ENCODE results near the gene HPD. TPM values are rescaled to one million over a fixed set of nuclear protein-coding genes. Genes with fewer than 3 reads are reported as not detected.

Gene HPD
- total RNA-seq, 1 donor from 2014 or later, result not detected

- DNase-seq (ENCODE audit: low read depth in 2 of 2), result peak in 1 of 2 donors; percentile 72
Measured at GRCh38 chr12:121811434-121812319, 47.0 kb downstream of the HPD start.

- DNase-seq (ENCODE audit: low read depth in 2 of 2), result no peak
Measured at GRCh38 chr12:121810833-121811433, 47.7 kb downstream of the HPD start.

- DNase-seq (ENCODE audit: low read depth in 2 of 2), result no peak
Measured at GRCh38 chr12:121810234-121810817, 48.3 kb downstream of the HPD start.

GRCh38 chr12:121809712-121810116, 48.9 kb downstream of the HPD start:
- DNase-seq (ENCODE audit: low read depth in 2 of 2), result no peak

DNA sequence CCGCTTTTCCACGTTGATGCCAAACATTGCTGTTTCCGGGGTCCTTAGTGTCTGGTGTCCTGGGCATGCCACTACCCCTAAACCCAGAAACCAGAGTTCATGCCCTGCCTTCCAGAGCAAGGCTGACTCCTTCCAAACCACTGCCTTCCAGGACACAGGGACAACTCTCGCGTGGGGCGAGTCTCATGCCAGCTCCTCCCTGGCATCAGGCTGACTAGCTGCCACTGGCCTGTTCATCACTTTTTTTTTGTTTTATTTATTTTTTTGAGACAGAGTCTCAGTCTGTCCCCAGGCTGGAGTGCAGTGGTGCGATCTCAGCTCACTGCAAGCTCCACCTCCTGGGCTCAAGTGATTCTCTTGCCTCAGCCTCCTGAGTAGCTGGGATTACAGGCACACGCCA, 50.0 kb downstream of the HPD start:
- DNase-seq (ENCODE audit: low read depth in 2 of 2), result no peak

DNA sequence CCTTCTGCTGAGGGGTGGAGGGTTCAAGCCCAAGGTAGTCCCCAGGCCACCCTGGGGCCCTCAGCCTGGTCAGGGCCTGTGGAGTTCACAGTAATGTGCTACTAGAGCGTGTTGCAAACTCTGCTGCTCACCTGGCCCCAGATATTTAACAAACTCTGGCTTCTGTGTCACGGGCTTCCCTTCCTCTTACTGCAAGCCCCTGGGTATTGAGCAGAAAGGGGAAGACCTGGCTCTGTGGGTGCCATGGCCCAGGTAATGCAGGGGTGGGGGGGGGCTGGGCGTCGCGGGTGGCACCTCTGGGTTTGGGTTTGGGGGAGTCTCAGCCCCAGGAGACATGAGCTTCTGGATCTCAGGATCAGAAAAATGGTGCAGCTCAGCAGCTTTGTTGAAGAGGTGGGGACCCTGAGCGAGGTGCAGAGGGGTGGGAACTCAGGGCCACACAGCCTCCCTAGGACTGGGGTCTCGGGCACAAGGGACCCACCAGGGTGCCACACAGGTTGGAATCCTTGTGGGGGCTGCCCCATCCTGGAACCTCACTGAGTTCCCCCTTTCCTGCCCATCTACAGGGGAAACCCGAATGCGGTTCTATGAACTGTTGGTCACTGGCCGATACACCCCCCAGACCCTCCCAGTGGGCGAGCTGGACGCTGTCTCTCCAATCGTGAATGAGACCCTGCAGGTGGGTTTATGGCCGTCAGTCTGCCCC, 50.9 kb downstream of the HPD start:
- DNase-seq (ENCODE audit: low read depth in 2 of 2), result no peak

- no peak for DNase-seq (ENCODE audit: low read depth in 2 of 2)
Measured at GRCh38 chr12:121806546-121807423, 51.9 kb downstream of the HPD start.

GRCh38 chr12:121806009-121806545, 52.6 kb downstream of the HPD start:
- DNase-seq (ENCODE audit: low read depth in 2 of 2), result no peak

DNA sequence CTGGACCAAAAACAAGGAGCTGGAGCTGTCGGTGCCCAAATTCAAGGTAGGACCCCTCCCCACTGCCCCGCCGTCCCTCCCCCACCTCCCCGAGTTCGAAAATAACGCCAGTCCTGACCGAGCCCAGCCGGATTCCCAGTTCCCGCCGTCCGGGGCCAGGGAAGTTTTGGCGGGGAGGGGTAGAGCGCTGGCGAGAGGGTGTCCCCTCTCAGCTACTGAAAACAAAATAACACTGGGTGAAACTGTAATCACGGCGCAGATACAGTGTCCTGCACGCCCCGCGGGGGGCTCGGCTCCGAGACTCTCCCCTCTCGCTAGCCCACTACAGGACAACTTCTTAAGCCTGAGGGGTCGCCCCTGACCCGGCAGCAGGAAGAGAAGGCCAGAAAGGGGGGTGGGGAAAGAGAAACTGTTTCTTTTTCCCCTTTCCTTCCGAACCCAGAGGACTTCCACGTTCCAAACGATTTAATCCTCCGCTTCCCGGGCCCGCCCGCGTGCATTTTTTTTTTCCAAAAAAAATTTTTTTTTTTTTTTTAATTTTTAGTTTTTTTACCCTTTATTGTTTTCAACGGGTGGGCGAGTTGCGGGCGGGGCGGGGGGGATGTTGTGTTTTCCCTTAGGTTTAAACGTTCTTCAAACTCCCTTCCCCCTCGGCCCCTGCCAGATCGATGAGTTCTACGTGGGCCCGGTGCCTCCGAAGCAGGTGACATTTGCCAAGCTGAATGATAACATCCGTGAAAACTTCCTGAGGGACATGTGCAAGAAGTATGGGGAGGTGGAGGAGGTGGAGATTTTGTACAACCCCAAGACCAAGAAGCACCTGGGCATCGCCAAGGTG, 53.3 kb downstream of the HPD start:
- DNase-seq (ENCODE audit: low read depth in 2 of 2), result peak in 1 of 2 donors; percentile 24

DNA sequence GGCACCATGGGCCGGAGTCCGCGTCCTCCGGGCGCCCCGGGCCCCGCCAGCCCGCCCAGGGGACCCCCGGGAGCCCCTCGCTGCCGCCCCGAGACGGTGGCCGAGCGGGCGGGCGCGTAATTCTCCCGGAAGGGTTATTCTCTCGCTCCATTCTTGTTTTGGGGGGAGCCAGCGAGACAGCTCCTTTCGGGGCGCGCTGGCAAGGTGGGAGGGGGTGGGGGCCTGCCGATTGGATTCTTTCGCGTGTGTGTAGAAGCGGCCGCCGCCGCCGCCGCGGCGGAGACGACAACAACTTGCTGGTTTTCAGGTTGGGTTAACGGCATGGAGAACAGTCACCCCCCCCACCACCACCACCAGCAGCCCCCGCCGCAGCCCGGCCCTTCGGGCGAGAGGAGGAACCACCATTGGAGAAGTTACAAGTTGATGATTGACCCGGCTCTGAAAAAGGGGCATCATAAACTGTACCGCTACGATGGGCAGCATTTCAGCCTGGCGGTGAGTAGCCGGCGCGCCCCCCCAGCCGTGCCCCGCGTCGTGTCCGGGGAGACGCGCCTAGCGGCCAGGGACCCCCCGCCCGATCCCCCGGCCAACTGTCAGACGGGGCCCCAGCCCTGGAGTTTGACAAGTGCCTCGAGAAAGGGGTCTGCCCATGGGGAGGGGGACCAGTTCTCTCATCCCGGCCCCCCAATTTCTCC, 54.1 kb downstream of the HPD start:
- peak in 1 of 2 donors; percentile 56 for DNase-seq (ENCODE audit: low read depth in 2 of 2)

- DNase-seq (ENCODE audit: low read depth in 2 of 2), result peak in 1 of 2 donors; percentile 65
Measured at GRCh38 chr12:121803861-121804416, 54.7 kb downstream of the HPD start, which contains the start of gene SETD1B. Gene SETD1B, plus strand, starts transcription at chr12:121804009. Its CDS starts 729 bp downstream, at chr12:121804738.

DNA sequence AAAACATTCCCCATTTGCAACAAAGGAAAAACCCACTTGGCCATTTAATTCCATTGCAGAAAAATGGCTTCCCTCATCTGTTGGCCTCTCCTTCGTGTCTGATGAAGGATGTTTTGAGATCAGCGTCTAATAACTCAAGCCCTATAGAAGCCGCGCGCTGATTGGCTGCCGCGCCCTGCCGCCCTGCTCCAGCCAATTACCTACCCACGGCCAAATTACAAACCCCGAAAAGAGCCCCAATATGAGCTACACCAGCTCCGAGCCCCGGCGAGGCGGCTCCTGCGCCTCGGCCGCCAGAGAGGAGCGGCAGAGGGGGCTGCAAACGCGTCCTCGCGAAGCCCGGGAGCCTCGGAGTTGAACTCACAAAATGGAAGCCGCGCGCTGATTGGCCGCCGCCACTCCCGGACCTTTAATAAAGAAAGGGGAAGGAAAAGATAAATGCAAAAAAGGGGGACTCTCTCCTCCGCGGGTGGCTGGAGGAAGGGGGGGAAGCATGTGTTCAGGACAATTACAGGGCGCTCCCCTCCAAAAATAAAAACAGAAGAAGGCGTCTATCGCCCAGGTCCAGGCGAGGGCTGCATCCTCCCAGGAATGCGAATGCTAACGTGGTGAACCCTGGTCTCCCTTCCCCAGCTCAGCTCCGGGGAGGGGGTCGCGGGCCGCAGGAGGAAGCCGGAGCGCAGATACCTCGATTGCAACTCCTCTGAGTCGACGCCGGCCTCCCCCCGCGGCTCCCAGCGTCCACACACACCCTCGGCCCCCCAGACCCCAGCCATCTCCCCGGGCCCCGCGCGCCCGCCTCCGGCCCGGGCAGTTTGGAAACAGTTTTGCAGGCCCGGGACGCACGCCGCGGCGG, 55.6 kb downstream of the HPD start:
- DNase-seq (ENCODE audit: low read depth in 2 of 2), result peak; percentile 86 to 94

DNA sequence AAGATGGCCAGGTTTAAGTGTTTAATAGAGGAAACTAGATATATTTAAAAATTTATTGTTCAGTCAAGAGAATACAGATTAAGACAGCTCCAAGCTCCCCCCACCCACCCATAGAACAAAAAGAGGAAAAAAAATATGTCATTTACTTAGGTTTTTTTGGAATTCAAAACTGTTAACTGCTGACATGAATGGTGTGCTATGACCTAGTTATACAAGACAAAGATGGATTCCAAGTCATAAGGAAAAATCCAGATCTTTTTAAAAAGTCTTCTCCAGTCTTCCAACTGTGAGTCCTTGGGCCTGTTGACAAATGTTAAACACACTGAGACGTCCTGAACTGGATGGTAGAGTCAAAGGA, 56.2 kb downstream of the HPD start:
- DNase-seq (ENCODE audit: low read depth in 2 of 2), result no peak

GRCh38 chr12:121801595-121802484, 56.8 kb downstream of the HPD start:
- DNase-seq (ENCODE audit: low read depth in 2 of 2), result peak in 1 of 2 donors; percentile 80

DNA sequence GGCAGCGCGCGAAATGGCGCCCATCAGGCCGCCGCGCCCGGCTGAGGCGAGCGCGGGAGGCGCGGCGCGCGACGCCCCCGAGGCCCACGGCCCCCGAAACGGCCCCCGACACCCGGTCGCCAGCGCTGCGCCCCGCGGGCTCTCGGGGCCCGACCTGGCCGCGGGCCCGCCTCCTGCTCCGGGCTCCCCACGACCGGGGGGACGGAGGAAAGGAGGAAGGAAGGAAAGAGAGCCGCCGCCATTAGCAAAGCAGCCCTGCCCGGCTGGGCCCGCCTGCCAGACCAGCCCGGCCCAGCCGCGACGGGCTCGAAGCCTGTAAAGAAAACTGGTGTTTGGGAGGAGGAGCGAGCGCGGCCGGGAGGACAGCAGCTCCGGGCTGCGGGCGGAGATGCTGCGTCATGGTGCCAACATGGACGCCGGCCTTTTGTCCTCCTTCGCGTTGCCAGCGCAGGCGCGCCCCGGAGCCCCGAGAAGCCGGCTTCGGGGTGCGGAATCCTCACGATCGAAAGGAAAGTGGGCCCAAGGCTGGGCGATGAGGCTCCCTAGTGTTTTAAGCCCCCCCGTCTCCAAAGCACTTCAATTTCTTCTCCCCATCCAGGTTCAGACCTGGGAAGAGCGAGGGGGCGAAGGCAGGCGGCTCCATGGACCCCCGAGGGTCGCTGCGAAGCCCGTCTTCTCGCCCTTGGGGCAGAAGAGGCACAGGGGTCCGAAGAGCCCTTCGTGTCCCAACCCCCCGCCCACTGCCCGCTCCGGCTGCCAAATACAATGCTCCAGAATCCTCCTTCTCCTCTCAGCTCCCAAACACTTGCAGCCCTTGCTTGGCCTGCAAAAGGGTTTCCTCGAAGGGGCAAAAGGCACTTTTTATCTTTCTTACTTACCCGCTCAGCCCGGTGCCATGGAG, 57.7 kb downstream of the HPD start:
- DNase-seq (ENCODE audit: low read depth in 2 of 2), result peak in 1 of 2 donors; percentile 75
